Sigmoid colon (tissue), 4 donors: ENCODE results near the gene STARD9.

ENCODE experiments used
- EP300 ChIP-seq, 4 donors: sonication (generic); formaldehyde crosslinking; IDR thresholded peaks; one replicate each; pipeline ENCODE4 v1.6.1; 2017; ENCODE audit warnings: antibody characterized with exemption in 4 of 4
- POLR2AphosphoS5 ChIP-seq, 4 donors: sonication (generic); formaldehyde crosslinking; IDR thresholded peaks; one replicate each; pipeline ENCODE4 v1.6.1; 2017; ENCODE audit warnings: antibody characterized with exemption in 4 of 4
- TF ChIP-seq, protein P1 (sequence below), 4 experiments: fragments of 450-650 bp in 3 of 4; fragments of 200-600 bp in 1 of 4; IDR thresholded peaks; one replicate each; pipeline ENCODE4 v1.5.1; 2016 to 2019; ENCODE audit warnings: antibody characterized with exemption in 4 of 4, mild to moderate bottlenecking in 3 of 4, moderate library complexity in 2 of 4

DNA sequence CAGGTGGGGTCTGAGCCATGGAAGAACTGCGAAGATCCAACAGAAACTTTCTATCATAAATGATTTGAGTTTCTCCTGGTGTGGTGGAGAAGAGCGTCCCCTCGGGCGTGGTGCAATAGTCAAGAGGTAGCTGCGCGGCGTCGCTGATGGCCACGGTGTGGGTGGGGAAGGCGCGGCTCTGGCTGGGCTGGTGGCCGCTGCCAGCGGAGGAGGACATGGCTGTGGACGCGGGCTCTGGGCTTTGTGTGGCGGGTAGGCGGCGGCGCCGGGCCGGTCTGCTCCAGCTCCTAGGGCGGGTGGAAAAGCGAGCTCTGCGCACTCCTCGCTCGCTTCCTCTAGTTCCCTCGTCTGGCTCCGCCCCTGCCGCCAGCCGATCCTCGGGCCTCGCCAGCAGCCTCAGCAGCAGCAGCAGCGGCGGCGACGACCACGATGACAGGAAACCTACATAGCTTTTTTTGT, 5.9 kb downstream of the STARD9 start:
- TF ChIP-seq POLR2AphosphoS5 (IDR thresholded peaks at IDR 0.05) (peak; percentile 61 to 80 (median 74)), EP300 (IDR thresholded peaks at IDR 0.05) (no peak)
- TF ChIP-seq, protein P1, sequence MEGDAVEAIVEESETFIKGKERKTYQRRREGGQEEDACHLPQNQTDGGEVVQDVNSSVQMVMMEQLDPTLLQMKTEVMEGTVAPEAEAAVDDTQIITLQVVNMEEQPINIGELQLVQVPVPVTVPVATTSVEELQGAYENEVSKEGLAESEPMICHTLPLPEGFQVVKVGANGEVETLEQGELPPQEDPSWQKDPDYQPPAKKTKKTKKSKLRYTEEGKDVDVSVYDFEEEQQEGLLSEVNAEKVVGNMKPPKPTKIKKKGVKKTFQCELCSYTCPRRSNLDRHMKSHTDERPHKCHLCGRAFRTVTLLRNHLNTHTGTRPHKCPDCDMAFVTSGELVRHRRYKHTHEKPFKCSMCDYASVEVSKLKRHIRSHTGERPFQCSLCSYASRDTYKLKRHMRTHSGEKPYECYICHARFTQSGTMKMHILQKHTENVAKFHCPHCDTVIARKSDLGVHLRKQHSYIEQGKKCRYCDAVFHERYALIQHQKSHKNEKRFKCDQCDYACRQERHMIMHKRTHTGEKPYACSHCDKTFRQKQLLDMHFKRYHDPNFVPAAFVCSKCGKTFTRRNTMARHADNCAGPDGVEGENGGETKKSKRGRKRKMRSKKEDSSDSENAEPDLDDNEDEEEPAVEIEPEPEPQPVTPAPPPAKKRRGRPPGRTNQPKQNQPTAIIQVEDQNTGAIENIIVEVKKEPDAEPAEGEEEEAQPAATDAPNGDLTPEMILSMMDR (IDR thresholded peaks at IDR 0.05), result no peak
